GM18498 (cell line): ENCODE data around the gene KCNH2.

Experiments used
- ATAC-seq: cut with Tn5 transposase; IDR thresholded peaks from one replicate; pipeline ENCODE4 v1.9.1; 2021; ENCODE audit warnings: mild to moderate bottlenecking, moderate library complexity; ENCODE audit not compliant: unreplicated experiment

Gene KCNH2

GRCh38 chr7:150996376-150997074 lies 18.4 kb upstream of the KCNH2 start:
- no peak for ATAC-seq

DNA sequence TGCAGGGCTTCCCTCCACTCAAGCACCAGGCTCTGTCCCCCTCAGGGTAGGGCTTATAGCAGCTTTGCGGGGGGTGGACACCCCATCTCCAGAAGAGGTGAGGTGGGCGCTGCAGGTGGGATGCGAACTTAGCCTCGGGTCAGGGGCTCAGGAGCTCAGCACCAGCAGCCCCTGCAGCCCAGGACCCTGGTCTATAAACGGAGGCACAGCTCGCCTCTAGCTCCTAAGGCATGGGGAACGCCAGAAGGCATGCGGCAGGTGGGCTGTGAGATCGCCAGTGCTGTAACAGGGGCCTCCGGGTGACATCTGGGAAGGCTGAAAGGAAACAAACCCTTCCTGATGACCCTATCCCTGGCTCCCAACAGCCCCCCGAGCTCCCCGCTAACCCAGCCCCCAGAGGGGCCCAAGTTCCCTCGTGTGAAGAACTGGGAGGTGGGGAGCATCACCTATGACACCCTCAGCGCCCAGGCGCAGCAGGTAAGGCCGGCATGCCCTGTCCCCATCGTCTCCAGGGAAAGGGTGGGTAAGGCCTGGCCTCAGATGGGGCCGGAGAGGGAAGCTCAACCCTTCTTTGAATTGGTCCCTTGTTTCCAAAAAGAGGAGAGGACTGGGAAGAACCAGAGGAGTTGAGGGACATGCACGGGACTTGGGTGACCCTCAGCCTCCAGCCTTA lies 16.9 kb upstream of the KCNH2 start:
- no peak for ATAC-seq

DNA sequence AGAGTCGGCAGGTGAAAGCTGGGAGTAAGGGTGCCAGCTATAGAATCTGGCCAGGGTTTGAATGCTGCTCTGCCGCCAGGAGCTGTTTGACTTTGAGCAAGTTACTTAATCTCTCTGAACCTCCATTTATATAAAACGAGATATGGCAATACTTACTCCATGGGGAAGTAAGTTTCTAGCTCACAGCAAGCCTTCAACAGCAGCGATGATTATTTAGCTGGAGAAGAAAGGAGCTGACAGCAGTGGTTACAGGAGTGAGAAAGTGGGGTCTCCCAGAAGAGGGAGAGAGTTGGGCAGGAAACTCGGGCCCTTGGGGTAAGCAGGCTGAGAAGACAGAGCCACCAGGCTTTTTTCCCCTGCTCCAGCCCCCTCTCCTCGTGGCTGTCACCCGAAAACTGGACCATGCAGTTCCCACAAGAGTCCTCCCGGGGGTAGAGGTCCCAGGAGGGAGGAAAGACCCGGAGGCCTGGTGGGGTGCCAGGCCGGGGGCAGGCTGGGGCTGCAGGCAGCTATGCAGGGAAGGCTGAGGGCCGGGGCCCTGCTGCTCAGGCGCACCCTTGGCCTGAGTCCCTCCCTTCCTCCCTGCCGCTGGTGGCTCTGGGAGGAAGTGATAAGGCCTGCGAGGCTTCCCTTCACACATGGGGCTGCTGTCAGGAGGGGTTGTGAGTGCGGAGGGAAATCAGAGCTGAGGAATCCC lies 16.2 kb upstream of the KCNH2 start:
- ATAC-seq = no peak

DNA sequence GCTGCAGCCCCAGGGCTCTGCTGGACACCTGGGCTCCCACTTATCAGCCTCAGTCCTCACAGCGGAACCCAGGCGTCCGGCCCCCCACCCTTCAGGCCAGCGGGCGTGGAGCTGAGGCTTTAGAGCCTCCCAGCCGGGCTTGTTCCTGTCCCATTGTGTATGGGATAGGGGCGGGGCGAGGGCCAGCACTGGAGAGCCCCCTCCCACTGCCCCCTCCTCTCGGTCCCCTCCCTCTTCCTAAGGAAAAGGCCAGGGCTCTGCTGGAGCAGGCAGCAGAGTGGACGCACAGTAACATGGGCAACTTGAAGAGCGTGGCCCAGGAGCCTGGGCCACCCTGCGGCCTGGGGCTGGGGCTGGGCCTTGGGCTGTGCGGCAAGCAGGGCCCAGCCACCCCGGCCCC lies 15.4 kb upstream of the KCNH2 start:
- ATAC-seq = no peak

DNA sequence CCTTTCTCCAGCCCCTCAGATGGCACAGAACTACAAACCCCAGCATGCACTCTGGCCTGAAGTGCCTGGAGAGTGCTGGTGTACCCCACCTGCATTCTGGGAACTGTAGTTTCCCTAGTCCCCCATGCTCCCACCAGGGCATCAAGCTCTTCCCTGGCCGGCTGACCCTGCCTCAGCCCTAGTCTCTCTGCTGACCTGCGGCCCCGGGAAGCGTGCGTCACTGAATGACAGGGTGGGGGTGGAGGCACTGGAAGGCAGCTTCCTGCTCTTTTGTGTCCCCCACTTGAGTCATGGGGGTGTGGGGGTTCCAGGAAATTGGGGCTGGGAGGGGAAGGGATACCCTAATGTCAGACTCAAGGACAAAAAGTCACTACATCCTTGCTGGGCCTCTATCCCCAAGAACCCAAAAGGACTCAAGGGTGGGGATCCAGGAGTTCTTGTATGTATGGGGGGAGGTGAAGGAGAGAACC lies 14.7 kb upstream of the KCNH2 start:
- ATAC-seq = peak; percentile 76

DNA sequence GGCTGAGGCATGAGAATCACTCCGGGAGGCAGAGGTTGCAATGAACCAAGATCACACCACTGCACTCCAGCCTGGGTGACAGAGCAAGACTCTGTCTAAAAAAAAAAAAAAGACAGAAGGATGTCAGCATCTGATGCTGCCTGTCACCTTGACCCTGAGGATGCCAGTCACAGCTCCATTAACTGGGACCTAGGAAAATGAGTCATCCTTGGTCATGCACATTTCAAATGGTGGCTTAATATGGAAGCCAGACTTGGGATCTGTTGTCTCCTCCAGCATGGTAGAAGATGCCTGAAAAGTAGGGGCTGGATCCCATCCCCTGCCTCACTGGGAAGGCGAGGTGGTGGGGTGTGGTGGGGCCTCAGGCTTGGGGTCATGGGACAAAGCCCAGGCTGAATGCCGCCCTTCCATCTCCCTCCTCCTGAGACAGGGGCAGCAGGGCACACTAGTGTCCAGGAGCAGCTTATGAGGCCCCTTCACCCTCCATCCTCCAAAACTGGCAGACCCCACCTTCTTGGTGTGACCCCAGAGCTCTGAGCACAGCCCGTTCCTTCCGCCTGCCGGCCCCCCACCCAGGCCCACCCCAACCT lies 14.0 kb upstream of the KCNH2 start:
- no peak for ATAC-seq

DNA sequence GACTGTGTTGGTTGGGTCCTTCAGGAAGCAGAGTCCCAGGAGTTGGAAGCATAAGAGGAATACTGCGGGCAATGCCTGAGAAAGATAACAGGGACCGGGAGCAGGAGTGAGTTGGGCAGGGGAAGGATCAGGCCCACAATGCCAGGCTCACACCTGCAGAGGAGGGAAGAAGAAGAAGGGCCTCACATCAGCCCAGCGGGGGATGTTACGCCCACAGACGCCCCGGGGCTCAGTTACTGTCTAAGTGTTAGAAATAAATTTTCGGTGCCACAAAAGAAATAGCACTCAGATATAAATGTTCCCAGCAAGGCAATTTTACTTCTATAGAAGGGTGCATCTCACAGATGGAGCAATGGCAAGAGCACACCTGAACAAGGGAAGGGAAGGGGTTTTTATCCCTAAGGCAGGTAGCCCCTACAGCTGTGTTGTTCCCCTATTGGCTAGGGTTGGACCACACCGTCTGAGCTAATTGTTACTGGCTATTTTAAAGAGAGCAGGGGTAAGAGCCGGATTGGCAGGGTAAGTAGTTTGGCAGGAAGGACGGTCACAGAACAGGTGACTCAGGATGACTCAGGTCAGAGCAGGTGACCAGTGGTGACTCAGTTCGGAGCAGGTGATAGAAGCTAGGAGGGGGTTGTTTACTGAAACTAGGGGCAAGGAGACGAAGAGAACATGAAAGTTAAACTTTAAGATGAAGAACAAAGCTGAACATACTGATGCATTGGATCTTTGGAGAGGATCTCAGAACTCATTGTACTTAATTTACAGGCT lies 12.5 kb upstream of the KCNH2 start, which contains the start of gene NOS3:
Gene NOS3 (plus strand): TSS at position 602 of the 771 bp plus-strand sequence. CDS start 2,787 bp downstream, outside the sequence.
- no peak for ATAC-seq

GRCh38 chr7:150989456-150989855 lies 11.3 kb upstream of the KCNH2 start:
- ATAC-seq = no peak

DNA sequence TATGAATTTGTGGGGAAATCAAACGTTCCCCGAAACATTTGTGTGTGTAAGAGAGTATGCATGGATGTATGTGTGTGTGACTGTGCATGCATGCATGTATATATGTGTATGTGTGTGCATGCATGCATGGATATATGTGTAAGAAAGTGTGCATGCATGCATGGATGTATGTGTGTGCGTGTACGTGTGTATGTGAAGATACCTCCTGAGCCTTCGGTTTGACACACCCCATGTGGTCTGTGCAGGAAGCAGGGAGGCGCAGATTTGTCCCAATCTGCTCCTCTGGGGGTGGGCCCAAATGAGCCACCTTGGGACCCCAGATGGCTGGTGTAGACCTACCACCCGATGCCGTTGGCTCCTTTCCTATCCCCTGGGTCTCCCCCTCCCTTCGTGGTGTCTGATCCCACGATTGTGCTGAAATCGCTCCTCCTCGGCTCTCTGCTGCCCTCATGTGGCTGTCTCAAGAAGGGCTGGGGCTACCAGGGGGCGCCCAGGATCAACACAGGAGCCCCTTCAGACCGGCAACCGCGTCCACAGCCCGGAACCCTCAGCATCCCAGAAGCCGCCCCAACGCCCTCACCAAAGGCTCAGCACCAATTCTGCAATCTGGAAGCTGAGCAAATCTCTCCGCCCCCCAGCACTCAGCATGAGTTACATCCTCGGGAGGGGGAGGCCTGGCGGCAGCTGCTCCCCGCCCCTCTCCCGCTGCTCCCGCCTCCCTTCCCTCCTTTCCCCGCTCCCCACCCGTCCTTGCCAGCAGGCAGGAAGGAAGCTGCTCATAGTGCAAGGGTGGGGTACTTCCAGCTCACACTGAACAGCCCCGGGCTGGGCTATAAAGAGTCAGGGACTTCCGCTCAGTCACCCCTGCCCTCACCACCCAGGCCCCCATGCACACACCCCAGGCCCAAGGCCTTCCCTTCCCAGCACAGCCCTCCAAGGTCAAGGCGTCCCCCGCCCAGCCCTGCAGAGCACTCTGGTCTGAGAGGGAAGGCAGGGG lies 10.4 kb upstream of the KCNH2 start:
- ATAC-seq = no peak

DNA sequence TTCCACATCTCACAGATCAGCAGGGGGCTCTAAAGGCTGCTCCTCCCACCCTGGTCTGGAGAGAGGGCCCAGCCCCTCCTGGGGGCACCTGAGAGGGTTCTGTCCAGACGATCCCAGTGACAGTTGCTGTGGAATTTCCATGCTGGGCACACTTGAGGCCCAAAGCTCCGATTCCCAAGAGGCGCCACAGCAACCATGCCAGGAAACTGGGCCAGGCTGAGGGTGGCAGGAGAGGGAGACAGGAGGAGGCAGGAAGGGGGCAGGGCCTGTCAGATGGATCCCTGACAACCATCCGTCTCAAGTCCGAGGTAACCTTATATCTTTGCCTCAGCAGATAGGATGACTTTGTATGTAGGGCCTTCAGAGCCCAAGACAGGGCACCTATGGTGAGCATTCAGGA lies 8.4 kb upstream of the KCNH2 start:
- no peak for ATAC-seq

GRCh38 chr7:150986099-150986512 lies 8.0 kb upstream of the KCNH2 start:
- ATAC-seq = no peak

DNA sequence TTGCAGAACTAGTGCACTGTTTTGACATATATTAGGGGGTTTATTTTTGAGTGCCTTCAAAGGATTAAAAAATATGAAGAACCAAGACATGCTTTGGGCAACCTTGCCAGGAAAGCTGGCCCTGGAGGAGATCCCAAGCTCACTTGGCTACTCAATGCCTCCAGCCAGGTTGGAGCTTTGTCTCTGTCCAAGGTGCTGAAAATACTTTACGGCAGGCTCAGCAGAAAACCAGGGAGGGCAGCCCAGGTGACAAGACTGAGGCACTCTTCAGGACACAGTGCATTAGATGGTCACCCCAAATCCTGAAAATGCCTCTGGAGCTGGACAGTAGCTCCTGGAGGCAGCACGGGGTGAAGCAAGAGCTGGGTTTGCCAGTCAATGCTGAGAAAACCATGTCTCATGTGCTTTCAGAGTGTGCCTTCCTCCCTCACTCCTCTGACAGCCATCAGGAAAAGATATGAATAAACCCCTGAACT lies 5.8 kb upstream of the KCNH2 start:
- ATAC-seq = no peak

GRCh38 chr7:150982351-150982750 lies 4.2 kb upstream of the KCNH2 start:
- ATAC-seq = no peak

DNA sequence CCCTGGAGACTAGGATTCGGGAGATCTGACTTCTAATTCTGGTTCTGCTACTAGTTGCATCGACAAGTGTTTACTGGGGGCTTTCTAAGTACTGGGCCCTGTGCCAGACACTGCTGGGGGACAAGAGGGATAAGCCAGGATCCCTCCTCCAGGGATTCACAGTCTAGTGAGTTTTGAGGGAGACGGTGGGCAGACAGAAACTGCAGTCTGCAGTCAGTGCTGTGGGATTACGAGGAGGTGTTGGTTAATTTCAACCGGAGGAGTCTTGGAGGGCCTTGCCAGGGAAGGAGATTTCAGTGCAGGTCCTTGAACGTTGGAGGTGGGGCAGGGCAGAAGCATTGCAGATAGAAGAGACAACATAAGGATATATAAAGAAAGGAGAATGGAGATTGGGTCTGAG lies 3.5 kb upstream of the KCNH2 start:
- ATAC-seq = no peak

- no peak for ATAC-seq
These were observed 2.5 kb upstream of the KCNH2 start for GRCh38 chr7:150980663-150981062.

DNA sequence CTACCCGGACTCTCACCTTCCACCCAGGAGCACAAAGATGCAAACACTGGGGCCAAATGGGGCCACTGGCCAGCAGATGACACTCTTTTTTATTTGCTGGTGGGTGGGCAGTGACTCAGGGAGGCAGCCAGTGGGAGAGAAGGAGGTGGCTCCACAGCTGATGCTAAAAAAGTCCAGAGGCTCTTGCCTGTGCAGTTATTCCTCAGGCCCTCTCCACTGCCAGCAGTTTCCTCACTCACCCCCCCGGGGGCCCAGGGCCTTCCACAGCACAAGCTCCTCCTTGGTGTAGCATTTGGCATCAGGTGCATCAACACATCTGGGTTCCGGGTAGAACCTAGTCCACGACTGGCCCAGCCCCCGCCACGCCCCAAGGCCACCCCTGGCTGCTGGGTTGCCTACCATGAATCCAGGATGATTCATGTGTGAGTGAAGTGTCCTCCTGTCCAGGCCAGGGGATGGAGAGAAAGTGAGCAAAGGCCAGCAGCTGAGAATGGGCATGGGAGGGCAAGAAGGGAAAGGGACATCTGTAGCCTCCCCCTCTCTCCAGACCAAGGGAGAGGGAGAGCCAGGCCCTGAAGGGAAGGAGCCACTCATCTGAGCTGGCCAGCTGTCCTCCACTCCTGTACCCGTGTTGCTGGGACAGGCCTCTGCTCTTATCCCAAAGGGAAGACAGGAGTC lies 1.7 kb upstream of the KCNH2 start:
- ATAC-seq = no peak

DNA sequence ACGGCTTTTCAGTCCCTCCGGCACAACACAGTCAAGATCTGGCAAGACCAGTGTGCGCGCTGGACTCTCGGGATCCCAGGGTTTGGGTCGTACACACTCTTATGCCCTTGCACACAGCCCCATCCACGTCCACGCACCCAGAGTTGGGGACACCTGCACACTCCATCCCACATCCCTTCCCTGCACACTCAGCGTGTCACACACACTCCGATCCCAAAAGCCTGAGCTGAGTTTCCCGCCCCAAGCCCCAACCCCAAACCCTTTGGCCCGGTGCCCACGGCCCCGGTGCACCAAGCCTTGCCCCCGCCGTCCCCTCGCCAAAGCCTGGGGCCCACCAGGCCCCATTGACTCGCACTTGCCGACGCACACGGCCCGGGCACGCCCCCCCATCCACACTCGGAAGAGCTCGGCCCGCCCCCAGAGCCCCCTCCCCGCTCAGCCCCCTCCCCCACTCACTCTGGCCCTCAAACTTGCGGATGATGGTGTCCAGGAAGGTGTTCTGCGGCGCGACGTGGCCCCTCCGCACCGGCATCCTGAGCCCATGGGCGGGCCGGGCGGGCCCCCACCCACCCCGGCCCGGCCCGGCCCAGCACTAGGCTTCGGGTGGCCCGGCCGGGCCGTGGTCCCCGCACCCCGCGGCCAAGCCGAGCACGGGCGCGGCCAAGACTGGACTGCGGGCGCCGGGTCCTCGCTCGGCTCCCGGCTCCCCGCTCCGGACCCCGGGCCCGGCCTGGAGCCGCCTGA lies 567 bp downstream of the KCNH2 start:
- no peak for ATAC-seq
